GM15510 (cell line): ENCODE results near the gene ADIPOQ.

ENCODE experiments used
- POLR2A ChIP-seq: IDR thresholded peaks from 3 replicates; pipeline ENCODE4 v1.6.1; 2011; ENCODE audit warnings: borderline replicate concordance; ENCODE audit not compliant: insufficient read length; ENCODE audit errors: extremely low read depth

Gene ADIPOQ

GRCh38 chr3:186842426-186843038 lies at the start of gene ADIPOQ:
TSS of gene ADIPOQ (plus strand) at chr3:186842710. CDS start at chr3:186853059, 10,349 bp downstream.
- TF ChIP-seq POLR2A = no peak

GRCh38 chr3:186798239-186798874 lies 44.2 kb upstream of the ADIPOQ start:
- TF ChIP-seq POLR2A = no peak

GRCh38 chr3:186800285-186800684 lies 42.2 kb upstream of the ADIPOQ start:
- no peak for TF ChIP-seq POLR2A

- TF ChIP-seq POLR2A = no peak
Measured at GRCh38 chr3:186802701-186803100, 39.8 kb upstream of the ADIPOQ start.

- TF ChIP-seq POLR2A = peak; percentile 89
Measured at GRCh38 chr3:186806089-186807055, 36.1 kb upstream of the ADIPOQ start, which contains the start of gene RFC4. TSS of gene RFC4 (minus strand) at chr3:186806482. CDS start at chr3:186804713, 1,769 bp downstream.

- no peak for TF ChIP-seq POLR2A
Measured at GRCh38 chr3:186807231-186807630, 35.3 kb upstream of the ADIPOQ start.

- no peak for TF ChIP-seq POLR2A
Measured at GRCh38 chr3:186810336-186810996, 32.0 kb upstream of the ADIPOQ start.

- TF ChIP-seq POLR2A = no peak
Measured at GRCh38 chr3:186814100-186814499, 28.4 kb upstream of the ADIPOQ start.

GRCh38 chr3:186815435-186815834 lies 27.1 kb upstream of the ADIPOQ start:
- no peak for TF ChIP-seq POLR2A

- no peak for TF ChIP-seq POLR2A
Measured at GRCh38 chr3:186818516-186818915, 24.0 kb upstream of the ADIPOQ start.

GRCh38 chr3:186818956-186819355 lies 23.6 kb upstream of the ADIPOQ start:
- no peak for TF ChIP-seq POLR2A

- TF ChIP-seq POLR2A = no peak
Measured at GRCh38 chr3:186821429-186822387, 20.8 kb upstream of the ADIPOQ start.

GRCh38 chr3:186823386-186823785 lies 19.1 kb upstream of the ADIPOQ start:
- TF ChIP-seq POLR2A = no peak
